BE2C (cell line): ENCODE results near the gene GRID1.
A peak's percentile ranks its signal among the peaks of the same experiment; 100 is the strongest.

Experiments used
- DNase-seq: peaks from one replicate; pipeline ENCODE4 v3.0.0-alpha.2; 2020
- H3K27me3 ChIP-seq: fragments of 250-450 bp; sonication (Bioruptor Pico); 2 replicates; pipeline ENCODE4 v1.5.1; 2020; ENCODE audit warnings: mild to moderate bottlenecking
- H3K36me3 ChIP-seq: fragments of 250-450 bp; sonication (Bioruptor Pico); 2 replicates; pipeline ENCODE4 v1.5.1; 2020; ENCODE audit warnings: mild to moderate bottlenecking
- H3K4me1 ChIP-seq: fragments of 250-450 bp; sonication (Bioruptor Pico); 2 replicates; pipeline ENCODE4 v1.5.1; 2020
- H3K4me3 ChIP-seq: 2 replicates; pipeline ENCODE4 v1.5.1; 2011; ENCODE audit warnings: low read depth, low read length
- H3K9me3 ChIP-seq: fragments of 250-450 bp; sonication (Bioruptor Pico); 2 replicates; pipeline ENCODE4 v1.5.1; 2020
- CTCF ChIP-seq: IDR thresholded peaks from 2 replicates; pipeline ENCODE4 v1.5.1; 2012; ENCODE audit warnings: mild to moderate bottlenecking, low read depth, low read length

The GRID1 gene

GRCh38 chr10:86248062-86248461 is 118.5 kb downstream of the GRID1 start:
- Histone ChIP-seq H3K4me3 (no peak overlapping the region), H3K36me3 (no peaks in the 10 kb centered on the region), H3K4me1 (peaks cover 49% of the 10 kb centered on the region), H3K27me3 (no peaks in the 10 kb centered on the region), H3K9me3 (no peaks in the 10 kb centered on the region)
- DNase-seq = no peak
- TF ChIP-seq CTCF = no peak

- no peaks in the 10 kb centered on the region for H3K36me3 ChIP-seq
- no peaks in the 10 kb centered on the region for H3K27me3 ChIP-seq
- no peak for DNase-seq
- TF ChIP-seq CTCF = no peak
- peaks cover 45% of the 10 kb centered on the region for H3K4me1 ChIP-seq
- no peaks in the 10 kb centered on the region for H3K9me3 ChIP-seq
- H3K4me3 ChIP-seq = no peak overlapping the region
Measured at GRCh38 chr10:86247588-86247987, 119.0 kb downstream of the GRID1 start.

GRCh38 chr10:86247073-86247472 is 119.5 kb downstream of the GRID1 start:
- no peak for DNase-seq
- no peaks in the 10 kb centered on the region for H3K9me3 ChIP-seq
- no peak overlapping the region for H3K4me3 ChIP-seq
- no peaks in the 10 kb centered on the region for H3K27me3 ChIP-seq
- no peaks in the 10 kb centered on the region for H3K36me3 ChIP-seq
- peaks cover 39% of the 10 kb centered on the region for H3K4me1 ChIP-seq
- no peak for TF ChIP-seq CTCF

- TF ChIP-seq CTCF = no peak
- Histone ChIP-seq H3K4me3 (no peak overlapping the region), H3K9me3 (no peaks in the 10 kb centered on the region), H3K36me3 (no peaks in the 10 kb centered on the region), H3K27me3 (no peaks in the 10 kb centered on the region), H3K4me1 (peaks cover 33% of the 10 kb centered on the region)
- DNase-seq = no peak
Measured at GRCh38 chr10:86246279-86246940, 120.2 kb downstream of the GRID1 start.

GRCh38 chr10:86245015-86245394 is 121.6 kb downstream of the GRID1 start:
- DNase-seq = peak; percentile 42
- Histone ChIP-seq H3K27me3 (no peaks in the 10 kb centered on the region), H3K36me3 (no peaks in the 10 kb centered on the region), H3K9me3 (no peaks in the 10 kb centered on the region), H3K4me1 (peaks cover 27% of the 10 kb centered on the region), H3K4me3 (no peak overlapping the region)
- no peak for TF ChIP-seq CTCF

GRCh38 chr10:86244297-86245014 is 122.1 kb downstream of the GRID1 start:
- H3K36me3 ChIP-seq = no peaks in the 10 kb centered on the region
- peak; percentile 79 for DNase-seq
- H3K27me3 ChIP-seq = no peaks in the 10 kb centered on the region
- peaks cover 26% of the 10 kb centered on the region for H3K4me1 ChIP-seq
- H3K4me3 ChIP-seq = no peak overlapping the region; the same call in 1 of the 2 replicates
- TF ChIP-seq CTCF = no peak
- H3K9me3 ChIP-seq = no peaks in the 10 kb centered on the region
